HG02938 (cell line): ENCODE results near the gene HMGN2.

Experiments used
- ATAC-seq: cut with Tn5 transposase; IDR thresholded peaks from one replicate; pipeline ENCODE4 v1.9.1; 2021; ENCODE audit warnings: mild to moderate bottlenecking, moderate library complexity; ENCODE audit not compliant: unreplicated experiment

HMGN2 gene

DNA sequence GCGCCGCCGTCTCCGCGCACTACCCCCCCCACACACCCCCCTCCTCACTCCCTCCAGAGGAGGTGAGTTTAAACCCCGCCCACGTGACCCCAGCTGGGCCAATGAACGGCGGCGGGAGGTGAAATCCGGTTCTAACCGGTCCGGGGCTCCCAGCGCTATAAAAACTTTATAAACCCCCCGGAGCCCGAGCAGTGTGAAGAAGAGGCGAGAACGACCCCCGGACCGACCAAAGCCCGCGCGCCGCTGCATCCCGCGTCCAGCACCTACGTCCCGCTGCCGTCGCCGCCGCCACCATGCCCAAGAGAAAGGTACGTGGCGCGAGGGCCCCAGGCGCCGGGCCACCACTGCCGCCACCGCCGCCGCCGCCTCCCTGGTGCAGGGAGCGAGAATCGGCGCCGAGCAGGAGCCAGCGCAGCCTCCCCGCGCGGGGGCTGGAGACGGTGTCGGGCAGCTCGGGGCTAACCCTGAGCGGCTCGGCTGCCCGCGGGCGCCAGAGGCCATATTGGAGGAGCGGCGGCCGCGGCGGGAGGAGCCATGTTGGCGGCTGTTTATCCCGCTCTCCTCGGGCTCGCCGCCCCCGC lies at the start of gene HMGN2:
HMGN2 (plus strand) TSS at position 121 of the 581 bp plus-strand sequence; CDS start at position 294, 173 bp downstream.
- ATAC-seq, result peak; percentile 40

DNA sequence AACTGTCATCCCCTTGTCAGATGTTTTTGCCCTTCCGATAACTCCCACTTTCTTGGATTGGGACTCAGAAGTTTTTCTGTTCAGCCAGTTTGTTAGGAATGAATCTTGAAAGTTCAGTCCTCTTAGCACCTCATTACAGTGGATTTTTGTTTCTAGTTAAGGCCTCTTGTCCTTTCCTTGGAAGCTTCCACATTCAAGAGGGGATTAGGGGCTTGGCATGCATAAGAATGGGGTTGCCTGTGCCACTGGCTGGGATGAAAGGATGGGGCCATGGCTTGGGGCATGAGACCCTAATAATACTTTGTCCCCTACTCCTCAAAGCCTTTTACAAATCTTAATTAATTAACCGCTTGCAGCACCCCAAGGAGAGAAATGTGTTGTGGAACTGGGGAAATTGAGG lies 42.5 kb upstream of the HMGN2 start:
- ATAC-seq, result no peak

DNA sequence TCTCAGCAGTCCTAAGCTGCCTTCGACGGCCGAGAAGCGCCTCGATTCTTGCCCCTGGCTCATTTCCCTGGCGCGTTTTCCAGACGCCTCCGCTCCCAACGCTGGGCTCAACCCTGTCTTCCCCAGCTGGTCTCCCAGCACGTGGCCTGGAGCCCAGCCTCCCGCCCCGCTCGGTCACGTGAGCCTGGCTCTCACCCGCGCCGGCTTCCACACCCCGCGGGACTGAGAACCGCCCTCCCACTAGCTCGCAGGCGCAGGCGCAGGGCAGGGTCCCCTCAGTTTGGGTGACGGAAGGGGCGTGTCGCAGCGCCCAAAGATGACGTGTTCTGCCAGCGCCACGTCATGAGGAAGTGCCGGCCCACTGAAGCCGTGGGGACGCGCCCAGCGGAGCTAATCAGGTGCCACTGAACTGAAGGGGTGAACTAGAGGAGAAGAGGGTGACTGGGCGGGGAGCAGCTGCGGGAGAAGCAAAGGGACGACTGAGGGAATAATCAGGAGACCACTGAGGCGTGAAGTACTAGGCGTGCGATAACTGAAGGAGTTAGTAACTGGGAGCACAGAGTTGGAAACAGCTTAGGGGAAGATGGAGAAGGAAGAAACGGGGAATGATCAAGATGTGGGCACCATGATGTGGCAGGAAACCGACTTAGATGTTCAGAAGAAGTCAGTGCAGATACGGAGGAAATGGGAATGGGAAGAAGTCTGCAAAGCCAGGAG lies 40.1 kb upstream of the HMGN2 start, which contains the start of gene DHDDS:
DHDDS (plus strand) TSS at position 343 of the 717 bp plus-strand sequence. CDS start 625 bp downstream, outside the sequence.
- ATAC-seq, result peak; percentile 94

GRCh38 chr1:26432793-26433192 lies 39.4 kb upstream of the HMGN2 start:
- ATAC-seq, result no peak

DNA sequence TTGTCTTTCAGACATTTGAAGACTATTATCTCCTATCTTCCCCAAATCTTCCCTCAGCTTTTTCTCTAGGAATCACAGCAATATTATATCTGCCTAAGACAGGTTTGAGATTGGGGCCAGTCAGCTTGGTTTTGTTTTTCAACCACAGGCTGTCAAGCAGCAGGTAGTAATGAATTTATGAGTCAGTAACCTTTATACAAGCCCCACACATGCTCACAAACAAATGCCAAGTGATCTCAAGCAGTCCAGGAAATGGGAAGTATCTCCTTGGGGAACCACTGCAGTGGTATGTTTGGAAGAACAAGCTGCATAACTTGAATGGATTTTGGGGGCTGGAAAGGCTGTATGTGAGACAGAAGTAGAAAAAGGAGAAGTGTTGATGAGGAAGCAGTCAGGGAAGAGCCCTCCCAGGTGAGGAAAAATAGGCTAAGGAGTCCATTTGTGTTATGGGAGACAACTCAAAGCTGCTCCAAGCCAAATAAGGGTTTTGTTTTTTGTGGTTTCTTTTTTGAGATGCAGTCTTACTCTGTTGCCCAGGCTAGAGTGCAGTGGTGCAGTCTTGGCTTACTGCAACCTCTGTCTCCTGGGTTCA lies 38.0 kb upstream of the HMGN2 start:
- ATAC-seq, result no peak

GRCh38 chr1:26438041-26438440 lies 34.2 kb upstream of the HMGN2 start:
- ATAC-seq, result no peak

GRCh38 chr1:26440259-26440658 lies 32.0 kb upstream of the HMGN2 start:
- no peak for ATAC-seq

GRCh38 chr1:26449868-26450267 lies 22.4 kb upstream of the HMGN2 start:
- no peak for ATAC-seq

DNA sequence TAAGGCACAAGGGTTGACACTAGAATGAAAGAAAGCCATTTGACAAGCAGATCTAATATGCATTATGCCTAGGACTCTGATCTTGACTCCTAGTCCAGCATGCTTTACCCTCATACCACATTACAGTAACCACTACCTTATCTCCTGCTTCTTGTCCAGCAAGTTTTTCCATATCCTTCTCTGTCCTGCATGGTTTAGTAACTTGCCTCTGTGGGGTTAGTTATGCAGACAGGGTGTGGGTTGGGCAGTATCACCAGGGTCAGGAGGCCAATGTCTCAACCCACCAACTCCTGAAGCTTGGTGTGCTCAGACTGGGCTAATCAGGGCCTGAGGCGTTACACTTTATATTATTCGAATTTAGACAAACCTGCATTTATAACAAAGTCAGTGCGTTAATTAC lies 21.3 kb upstream of the HMGN2 start:
- no peak for ATAC-seq

DNA sequence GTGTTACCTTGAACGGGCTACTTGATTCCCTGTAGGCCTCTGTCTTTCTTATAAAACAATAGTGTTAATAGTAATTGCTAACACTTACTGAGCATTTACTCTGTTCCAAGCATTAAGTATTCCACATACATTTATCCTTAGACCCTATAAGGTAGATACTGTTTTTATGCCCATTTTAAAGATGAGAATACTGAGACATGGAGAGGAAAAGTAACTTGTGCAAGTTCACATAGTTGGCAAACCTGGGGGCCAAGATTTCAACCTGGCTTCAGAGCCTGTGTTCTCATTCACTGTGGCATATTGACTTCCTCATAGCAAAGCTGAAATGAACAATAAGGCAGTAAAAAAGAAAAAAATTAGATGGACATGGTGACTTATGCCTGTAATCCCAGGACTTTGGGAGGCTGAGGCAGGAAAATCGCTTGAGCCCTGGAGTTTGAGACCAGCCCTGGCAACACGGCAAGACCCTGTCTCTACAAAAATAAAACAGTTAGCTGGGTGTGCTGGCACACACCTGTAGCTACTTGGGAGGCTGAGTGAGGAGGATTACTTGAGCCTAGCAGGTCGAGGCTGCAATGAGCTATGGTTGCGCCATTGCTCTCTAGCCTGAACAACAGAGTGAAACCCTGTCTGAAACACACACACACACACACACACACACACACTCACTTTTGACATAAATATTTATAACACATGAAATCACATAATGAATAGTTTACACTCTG lies 19.6 kb upstream of the HMGN2 start:
- ATAC-seq, result no peak

- no peak for ATAC-seq
These were observed 13.1 kb upstream of the HMGN2 start for GRCh38 chr1:26459148-26459547.

GRCh38 chr1:26459573-26460031 lies 12.6 kb upstream of the HMGN2 start:
- ATAC-seq, result no peak

DNA sequence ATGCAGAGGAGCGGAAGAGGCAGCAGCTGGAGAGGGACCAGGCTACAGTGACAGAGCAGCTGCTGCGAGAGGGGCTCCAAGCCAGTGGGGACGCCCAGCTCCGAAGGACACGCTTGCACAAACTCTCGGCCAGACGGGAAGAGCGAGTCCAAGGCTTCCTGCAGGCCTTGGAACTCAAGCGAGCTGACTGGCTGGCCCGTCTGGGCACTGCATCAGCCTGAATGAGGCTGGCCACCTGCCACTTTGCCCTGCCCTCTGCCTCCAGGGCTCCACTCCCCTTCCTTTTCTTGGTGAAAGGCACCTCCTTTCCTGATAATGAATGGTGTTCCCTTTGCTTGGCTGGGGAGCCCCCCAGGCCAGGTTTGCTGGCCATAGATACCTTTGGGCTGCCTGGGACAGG lies 3.3 kb upstream of the HMGN2 start:
- no peak for ATAC-seq

DNA sequence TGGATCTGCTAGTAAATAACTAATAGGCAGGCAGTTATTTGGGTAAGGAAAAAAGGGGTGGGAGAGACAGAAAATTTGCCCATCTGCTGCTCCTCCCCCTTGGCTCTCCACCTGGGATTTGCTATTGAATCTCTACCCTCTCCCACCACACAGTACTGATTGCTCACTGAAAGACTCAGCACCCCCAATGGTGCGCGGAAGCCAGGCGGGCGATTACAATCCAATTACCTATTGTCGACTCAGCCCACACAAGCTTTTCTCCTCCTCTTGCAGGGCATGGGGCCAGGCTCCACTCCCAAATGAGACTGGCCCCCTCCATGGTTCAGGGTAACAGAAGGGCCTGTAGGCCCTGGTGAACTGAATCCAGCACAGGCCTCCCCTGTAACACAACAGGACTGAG lies 2.7 kb upstream of the HMGN2 start:
- no peak for ATAC-seq

GRCh38 chr1:26470878-26471497 lies 1.3 kb upstream of the HMGN2 start:
- no peak for ATAC-seq

DNA sequence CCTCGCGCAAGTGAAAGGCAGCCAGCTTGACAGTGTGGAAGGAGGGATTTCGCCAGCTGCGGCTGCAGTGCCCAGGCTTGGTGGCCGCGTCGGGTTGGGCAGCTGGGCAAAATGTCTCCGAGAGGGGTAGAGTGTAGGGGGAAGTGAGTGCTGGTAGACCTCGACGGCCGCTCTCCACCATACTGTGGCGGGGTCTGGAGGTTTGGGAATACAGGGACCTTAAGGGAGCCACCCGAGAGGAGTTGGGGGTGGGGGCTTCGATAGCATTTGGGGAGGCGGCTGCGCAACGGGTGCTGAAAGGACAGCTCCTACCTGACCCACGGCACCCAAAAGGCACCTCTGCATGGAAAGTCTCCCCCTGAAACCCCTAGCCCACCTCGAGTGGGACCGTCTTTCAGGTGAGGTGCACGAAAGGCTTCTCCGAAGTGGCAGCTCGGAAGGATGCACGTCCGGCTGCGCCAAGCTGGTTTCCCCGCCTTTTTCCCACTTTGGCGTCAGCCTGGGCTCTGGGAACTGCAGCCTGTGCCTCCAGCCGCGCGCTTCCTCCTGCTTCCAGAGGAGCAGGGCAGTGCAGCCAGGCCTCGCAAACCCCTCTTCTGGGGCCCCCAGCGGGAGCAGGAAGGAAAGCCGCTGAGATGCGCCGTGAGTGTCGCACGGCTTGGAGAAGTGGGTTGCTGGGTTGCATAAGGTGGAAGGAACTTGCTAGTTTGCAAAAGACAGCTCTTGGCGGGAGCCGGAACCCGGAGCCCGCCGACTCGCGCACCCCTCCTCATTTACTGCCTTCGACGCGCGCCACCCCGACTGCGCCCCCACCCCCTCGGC lies 531 bp upstream of the HMGN2 start:
- peak; percentile 2 for ATAC-seq

DNA sequence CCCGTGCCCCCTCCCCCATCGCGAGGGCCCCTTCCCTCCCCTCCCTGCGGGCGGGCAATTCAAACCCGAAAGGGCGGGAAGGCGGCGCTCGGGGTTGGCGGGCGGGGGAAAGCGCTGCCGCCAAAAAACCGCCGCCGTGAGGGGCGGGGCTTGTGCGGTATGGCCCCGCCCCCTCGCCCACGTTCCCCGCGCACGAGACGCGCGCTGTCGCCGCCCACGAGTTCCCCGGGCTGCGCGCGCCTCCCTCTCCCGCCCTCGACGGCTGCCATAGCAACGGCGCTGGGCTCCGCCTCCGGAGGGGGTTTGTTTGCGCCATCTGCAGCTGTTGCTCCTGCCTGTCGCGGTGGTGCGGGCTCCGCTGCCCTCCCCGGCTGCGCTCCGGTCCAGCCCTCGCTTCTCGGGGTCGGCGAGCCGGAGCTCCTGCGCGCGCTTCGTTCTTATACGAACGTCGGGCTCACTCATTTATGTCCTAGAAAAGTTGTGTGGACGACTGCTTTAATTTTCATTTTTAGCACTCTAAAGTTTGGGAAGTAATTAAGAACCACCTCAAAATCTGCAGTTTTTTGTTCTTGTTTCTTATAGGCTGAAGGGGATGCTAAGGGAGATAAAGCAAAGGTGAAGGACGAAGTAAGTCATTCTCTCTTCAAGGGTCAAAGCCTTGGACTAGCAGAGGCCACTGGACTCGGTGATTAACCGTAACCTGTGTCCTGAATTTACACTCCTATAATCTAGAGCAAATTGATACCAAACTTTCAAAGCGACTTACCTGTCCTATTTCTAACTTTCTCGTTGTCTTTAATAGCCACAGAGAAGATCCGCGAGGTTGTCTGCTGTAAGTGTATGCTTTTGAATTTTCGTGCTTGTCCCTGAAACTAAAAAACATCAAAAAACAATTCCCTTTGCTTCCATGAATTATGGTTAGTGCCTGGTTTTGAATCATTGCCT lies 933 bp downstream of the HMGN2 start:
- ATAC-seq, result peak; percentile 63

DNA sequence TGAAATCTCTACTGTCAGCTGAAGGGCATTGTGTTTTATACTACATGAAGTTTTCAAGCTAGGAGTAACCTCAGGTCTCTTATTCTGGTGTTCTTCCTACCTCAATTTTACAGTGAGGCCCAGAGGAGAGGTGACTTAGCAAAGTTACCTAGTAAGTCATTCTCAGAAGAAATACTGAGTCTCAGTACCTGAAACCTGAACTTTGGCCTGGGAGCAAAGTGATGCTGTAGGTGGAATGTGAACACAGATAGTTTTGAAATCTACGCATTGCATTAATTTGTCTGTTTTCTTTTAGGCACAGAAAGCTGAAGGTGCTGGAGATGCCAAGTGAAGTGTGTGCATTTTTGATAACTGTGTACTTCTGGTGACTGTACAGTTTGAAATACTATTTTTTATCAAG lies 2.6 kb downstream of the HMGN2 start:
- ATAC-seq, result no peak

- no peak for ATAC-seq
These were observed 3.7 kb downstream of the HMGN2 start for GRCh38 chr1:26475989-26476388.
